IPS-15b (cell line): ENCODE data around the gene SRP9.
"Not testable (repeated sequence)": the region's sequence is repeated elsewhere in the genome, so short reads cannot be mapped to it uniquely, and the experiment has no call there.

Source experiments
- H3K27me3 ChIP-seq: one replicate; pipeline ENCODE4 v1.6.1; 2013; ENCODE audit warnings: low read length; ENCODE audit not compliant: control insufficient read depth, insufficient read depth
- H3K36me3 ChIP-seq: one replicate; pipeline ENCODE4 v1.6.1; 2013; ENCODE audit warnings: low read length; ENCODE audit not compliant: control insufficient read depth, insufficient read depth
- H3K4me1 ChIP-seq: one replicate; pipeline ENCODE4 v1.6.1; 2013; ENCODE audit warnings: mild to moderate bottlenecking, low read length; ENCODE audit not compliant: control insufficient read depth, insufficient read depth
- H3K4me3 ChIP-seq: one replicate; pipeline ENCODE4 v1.5.1; 2013; ENCODE audit warnings: low read depth, low read length
- H3K9ac ChIP-seq: one replicate; pipeline ENCODE4 v1.6.1; 2013; ENCODE audit warnings: low read depth, mild to moderate bottlenecking, low read length
- H3K9me3 ChIP-seq: one replicate; pipeline ENCODE4 v1.6.1; 2013; ENCODE audit warnings: mild to moderate bottlenecking, low read length; ENCODE audit not compliant: control insufficient read depth, insufficient read depth

SRP9 gene

GRCh38 chr1:225746361-225747179, 31.1 kb upstream of the SRP9 start:
- Histone ChIP-seq H3K4me3 (no peak overlapping the region), H3K9me3 (no peaks in the 10 kb centered on the region), H3K4me1 (no peaks in the 10 kb centered on the region), H3K9ac (no peak overlapping the region), H3K36me3 (no peaks in the 10 kb centered on the region), H3K27me3 (peaks cover 13% of the 10 kb centered on the region)

GRCh38 chr1:225747566-225747965, 30.1 kb upstream of the SRP9 start:
- no peaks in the 10 kb centered on the region for H3K4me1 ChIP-seq
- no peak overlapping the region for H3K9ac ChIP-seq
- no peaks in the 10 kb centered on the region for H3K36me3 ChIP-seq
- no peaks in the 10 kb centered on the region for H3K9me3 ChIP-seq
- H3K4me3 ChIP-seq: no peak overlapping the region
- peaks cover 16% of the 10 kb centered on the region for H3K27me3 ChIP-seq

- Histone ChIP-seq H3K9ac (no peak overlapping the region), H3K36me3 (no peaks in the 10 kb centered on the region), H3K27me3 (peaks cover 16% of the 10 kb centered on the region), H3K4me1 (no peaks in the 10 kb centered on the region), H3K4me3 (no peak overlapping the region), H3K9me3 (no peaks in the 10 kb centered on the region)
These were observed 29.1 kb upstream of the SRP9 start for GRCh38 chr1:225748529-225748928.

- Histone ChIP-seq H3K9me3 (no peaks in the 10 kb centered on the region), H3K36me3 (no peaks in the 10 kb centered on the region), H3K9ac (no peak overlapping the region), H3K4me1 (no peaks in the 10 kb centered on the region), H3K4me3 (no peak overlapping the region), H3K27me3 (peaks cover 14% of the 10 kb centered on the region)
These were observed 27.9 kb upstream of the SRP9 start for GRCh38 chr1:225749706-225750105.

DNA sequence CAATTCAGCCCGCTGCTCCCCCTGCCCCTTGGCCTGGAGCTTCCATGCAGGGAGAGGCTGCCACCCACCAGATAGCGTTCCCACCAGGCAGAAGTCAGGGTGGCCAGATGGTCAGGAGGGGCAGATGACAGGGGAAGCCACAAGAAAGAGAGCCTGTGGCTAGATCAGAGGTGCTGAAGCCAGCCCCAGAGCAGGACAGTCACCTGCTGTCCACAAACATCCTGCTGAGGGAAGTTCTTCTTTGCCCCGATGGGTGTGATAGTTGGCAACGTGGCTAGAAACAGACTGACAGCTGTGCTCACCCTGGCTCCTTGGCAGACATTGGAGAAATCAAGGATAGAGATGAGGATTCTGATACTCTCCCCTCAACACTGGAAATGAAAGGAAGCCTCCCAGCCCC, 27.2 kb upstream of the SRP9 start:
- no peaks in the 10 kb centered on the region for H3K36me3 ChIP-seq
- no peak overlapping the region for H3K4me3 ChIP-seq
- H3K27me3 ChIP-seq: peaks cover 7% of the 10 kb centered on the region
- H3K4me1 ChIP-seq: no peaks in the 10 kb centered on the region
- no peak overlapping the region for H3K9ac ChIP-seq
- H3K9me3 ChIP-seq: no peaks in the 10 kb centered on the region

DNA sequence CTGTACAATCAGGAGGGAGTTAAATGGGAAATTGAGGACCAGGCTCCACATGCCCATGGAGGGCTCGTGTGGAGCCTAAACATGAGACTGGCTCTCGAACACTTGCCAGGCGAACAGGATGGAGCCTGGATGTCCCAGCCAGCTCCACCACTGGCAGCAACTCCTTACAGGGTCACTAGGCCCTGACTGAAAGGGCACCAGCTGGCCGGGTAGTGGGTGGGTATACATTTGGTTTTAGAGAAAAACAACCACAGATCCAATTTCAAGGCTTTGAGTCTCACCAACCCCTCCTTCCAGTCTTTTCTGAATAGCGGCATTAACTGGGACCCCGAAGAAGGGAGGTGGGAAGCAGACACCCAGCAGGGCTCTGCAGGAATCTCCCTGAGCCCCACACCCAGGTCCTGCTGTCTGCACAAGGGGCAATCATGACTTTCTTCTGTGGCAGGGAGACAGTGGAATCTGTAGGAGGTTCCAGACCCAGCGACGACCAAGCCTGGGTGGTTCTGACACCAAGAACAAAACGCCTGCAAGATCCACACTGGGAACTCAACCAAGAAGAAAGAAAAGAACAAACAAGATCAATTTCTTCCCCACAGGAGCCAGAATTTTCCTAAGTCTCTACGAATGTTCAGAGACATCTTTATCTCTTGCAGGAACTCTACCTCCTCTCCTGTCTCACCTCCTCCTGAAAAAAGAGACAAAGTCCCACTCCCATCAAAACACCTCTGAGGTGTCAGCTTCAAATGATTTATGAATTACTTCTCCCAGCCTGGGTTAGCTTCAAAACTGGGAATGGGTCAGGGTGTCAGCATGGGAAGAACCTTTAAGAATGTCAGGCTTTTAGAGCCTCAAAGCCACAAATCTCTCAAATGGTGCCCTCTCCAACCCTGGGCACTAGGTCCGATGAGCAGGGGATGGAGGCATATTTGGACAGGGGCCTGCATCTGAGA, 26.5 kb upstream of the SRP9 start:
- Histone ChIP-seq H3K36me3 (no peaks in the 10 kb centered on the region), H3K4me3 (no peak overlapping the region), H3K4me1 (no peaks in the 10 kb centered on the region), H3K27me3 (peaks cover 3% of the 10 kb centered on the region), H3K9ac (no peak overlapping the region), H3K9me3 (no peaks in the 10 kb centered on the region)

DNA sequence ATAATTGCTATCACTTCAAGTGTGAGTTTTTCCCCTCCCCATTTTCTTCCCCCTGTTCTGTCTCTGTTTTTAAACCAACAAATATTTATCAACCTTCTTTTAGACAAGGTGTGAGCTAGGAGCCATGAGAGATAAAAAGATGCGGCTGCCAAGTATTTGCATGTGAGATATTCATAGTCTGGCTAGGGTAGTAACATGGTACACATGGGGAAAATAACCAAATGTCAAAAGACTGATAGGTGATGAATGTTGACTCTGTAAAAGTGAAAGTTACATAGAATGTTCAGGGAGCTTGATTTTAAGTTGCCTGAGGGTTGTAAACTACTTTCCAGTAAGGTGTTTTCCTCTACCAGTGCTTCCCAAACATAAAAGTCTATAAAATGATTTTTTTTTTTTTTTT, 25.4 kb upstream of the SRP9 start:
- H3K9me3 ChIP-seq: no peaks in the 10 kb centered on the region
- peaks cover 3% of the 10 kb centered on the region for H3K27me3 ChIP-seq
- H3K9ac ChIP-seq: no peak overlapping the region
- H3K36me3 ChIP-seq: no peaks in the 10 kb centered on the region
- H3K4me1 ChIP-seq: no peaks in the 10 kb centered on the region
- H3K4me3 ChIP-seq: no peak overlapping the region

- Histone ChIP-seq H3K36me3 (no peaks in the 10 kb centered on the region), H3K9me3 (no peaks in the 10 kb centered on the region), H3K27me3 (peaks cover 3% of the 10 kb centered on the region), H3K9ac (no peak overlapping the region), H3K4me1 (no peaks in the 10 kb centered on the region), H3K4me3 (no peak overlapping the region)
These were observed 22.5 kb upstream of the SRP9 start for GRCh38 chr1:225754940-225755641.

DNA sequence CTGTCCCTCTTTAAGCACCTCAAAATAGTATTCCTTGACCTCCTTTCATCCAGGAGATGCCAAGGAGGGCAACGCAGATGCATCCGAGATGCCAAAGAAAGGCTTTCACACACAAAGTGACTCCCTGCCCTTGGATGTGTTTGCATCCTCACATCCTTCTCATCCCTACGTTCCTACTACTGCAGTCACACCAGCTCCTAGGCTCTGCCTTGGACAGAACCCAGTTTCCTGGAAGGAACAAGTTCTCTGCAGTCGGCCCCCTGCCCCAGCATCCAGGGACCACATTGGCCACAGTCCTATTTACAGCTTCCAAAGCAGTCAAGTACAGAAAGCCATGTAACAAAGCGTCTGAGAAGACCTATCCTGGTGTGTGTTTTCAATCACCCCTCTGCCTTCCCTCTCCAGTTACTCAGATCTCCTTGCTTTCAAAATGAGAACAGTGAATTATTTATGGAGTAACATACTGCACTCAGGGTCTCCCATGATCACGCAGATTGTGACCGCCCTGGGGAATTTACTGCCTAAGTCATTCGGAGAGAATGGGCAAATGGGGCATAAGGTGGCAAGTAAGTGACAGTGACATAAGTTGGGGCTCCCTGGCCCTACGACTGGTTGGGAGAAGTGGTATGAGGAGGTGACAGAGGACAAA, 21.8 kb upstream of the SRP9 start:
- H3K4me1 ChIP-seq: no peaks in the 10 kb centered on the region
- no peak overlapping the region for H3K9ac ChIP-seq
- H3K36me3 ChIP-seq: no peaks in the 10 kb centered on the region
- H3K4me3 ChIP-seq: no peak overlapping the region
- H3K9me3 ChIP-seq: no peaks in the 10 kb centered on the region
- peaks cover 3% of the 10 kb centered on the region for H3K27me3 ChIP-seq

DNA sequence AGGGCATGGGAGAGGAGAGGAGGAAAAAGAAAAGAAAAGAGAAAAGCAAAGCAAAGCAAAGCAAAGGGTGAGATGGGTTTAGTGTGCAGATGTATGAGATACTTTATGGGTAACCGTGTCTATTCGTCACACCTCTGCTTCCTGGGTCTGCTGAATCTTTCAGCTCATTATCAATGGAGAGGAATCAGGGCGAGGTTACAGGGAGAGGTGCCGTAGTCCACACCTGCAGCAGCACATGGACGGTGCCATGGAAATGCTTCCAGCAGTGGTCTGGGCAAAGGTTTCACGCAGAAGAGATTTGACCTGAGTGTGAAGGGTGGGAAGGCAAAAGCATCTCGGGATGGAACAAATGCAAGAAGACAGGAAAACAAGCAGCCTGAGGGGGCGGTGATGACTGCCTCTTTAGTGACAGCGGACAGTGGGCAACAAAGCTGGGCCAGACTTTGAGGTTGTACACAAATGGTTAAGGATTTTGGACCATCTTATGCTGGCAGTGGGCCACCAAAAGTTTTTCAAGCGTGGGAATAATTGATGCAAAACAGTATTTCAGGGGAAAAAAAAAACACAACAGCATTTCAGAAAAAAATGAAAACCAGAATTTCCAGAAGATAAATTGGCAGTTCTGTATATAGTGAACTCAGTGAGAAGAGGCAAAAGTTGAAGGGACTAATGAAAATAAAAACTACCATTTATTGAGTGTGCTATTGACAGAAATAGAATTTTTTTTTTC, 19.5 kb upstream of the SRP9 start:
- Histone ChIP-seq H3K4me3 (no peak overlapping the region), H3K36me3 (no peaks in the 10 kb centered on the region)

GRCh38 chr1:225759972-225760371, 17.7 kb upstream of the SRP9 start:
- not testable (repeated sequence) for H3K9me3 ChIP-seq, H3K27me3 ChIP-seq, H3K9ac ChIP-seq, H3K4me3 ChIP-seq, H3K4me1 ChIP-seq, H3K36me3 ChIP-seq

More for the DNA sequence above, 19.5 kb upstream of the SRP9 start:
- Histone ChIP-seq H3K4me1 (peaks cover 9% of the 10 kb centered on the region), H3K27me3 (no peaks in the 10 kb centered on the region), H3K9me3 (no peaks in the 10 kb centered on the region), H3K9ac (no peak overlapping the region)
